Thyroid gland (tissue), 4 donors: ENCODE results near the gene SART1. TPM values are rescaled to one million over a fixed set of nuclear protein-coding genes. Genes with fewer than 3 reads are reported as not detected.
"Not testable (repeated sequence)": the region's sequence is repeated elsewhere in the genome, so short reads cannot be mapped to it uniquely, and the experiment has no call there.

Source experiments
- DNase-seq, 2 donors: peaks; one replicate each; pipeline ENCODE4 v3.0.0-alpha.2; 2019
- H3K27ac ChIP-seq, 3 donors: fragments of 200-600 bp; sonication (generic); 1 replicate in 2 of 3; 2 replicates in 1 of 3; pipeline ENCODE4 v1.5.1; 2016 to 2019; ENCODE audit warnings: mild to moderate bottlenecking in 1 of 3, moderate library complexity in 1 of 3
- H3K27me3 ChIP-seq: fragments of 200-600 bp; sonication (generic); one replicate; pipeline ENCODE4 v1.5.1; 2019
- H3K36me3 ChIP-seq, 2 donors: fragments of 200-600 bp; sonication (generic); one replicate each; pipeline ENCODE4 v1.5.1; 2016 to 2019
- H3K4me1 ChIP-seq, 2 donors: fragments of 200-600 bp; sonication (generic); one replicate each; pipeline ENCODE4 v1.5.1; 2017 to 2019
- H3K4me3 ChIP-seq, 3 donors: fragments of 200-600 bp; sonication (generic); replicated peaks in 1 of 3; 1 replicate in 2 of 3; 2 replicates in 1 of 3; pipeline ENCODE4 v1.5.1; 2016; ENCODE audit warnings: mild to moderate bottlenecking in 1 of 3
- H3K9me3 ChIP-seq: fragments of 200-600 bp; sonication (generic); one replicate; pipeline ENCODE4 v1.5.1; 2017
- CTCF ChIP-seq, 6 experiments: fragments of 200-600 bp in 3 of 6; fragments of 450-650 bp in 3 of 6; sonication (generic) in 3 of 6; IDR thresholded peaks; one replicate each; pipeline ENCODE4 v1.5.1; 2016 to 2019; ENCODE audit warnings: antibody characterized with exemption in 6 of 6, mild to moderate bottlenecking in 2 of 6, inconsistent platforms in 1 of 6, moderate library complexity in 1 of 6
- POLR2A ChIP-seq, 2 donors: fragments of 450-650 bp; IDR thresholded peaks; one replicate each; pipeline ENCODE4 v1.6.1; 2017; ENCODE audit warnings: antibody characterized with exemption in 2 of 2, mild to moderate bottlenecking in 2 of 2, moderate library complexity in 1 of 2
- WGBS, 2 donors: methylation state at CpG; one replicate each; pipeline ENCODE4 v1.1.5; 2017; 5-methylcytosine and 5-hydroxymethylcytosine counted together
- intact Hi-C: fragments of 100-400 bp; cut with DNase I; formaldehyde crosslinking; loops from one replicate; pipeline ENCODE4 v1.15.1; 2023
- total RNA-seq, 4 donors: library from RNA; depleted of rRNA; stranded (reverse); fragments of >200 nt; gene quantifications; one replicate each; pipeline ENCODE4 v1.2.3, GENCODE V29; 2016

SART1 gene
- total RNA-seq, 4 donors from 2014 or later, result 22.2 to 46.1 (median 24.2) TPM

- H3K4me3 ChIP-seq, result no peak overlapping the region
- WGBS, 2 donors, result 87 to 91% methylated on average over 2 of the region's 2 CpGs
- no peak for DNase-seq
- intact Hi-C loops, result loop anchor here (5.0 kb wide), 1 partner anchor 51 kb away; no protein-coding TSS in a partner anchor
- peaks cover 12 to 38% of the 10 kb centered on the region in 2 donors for H3K4me1 ChIP-seq
- H3K9me3 ChIP-seq, result no peaks in the 10 kb centered on the region
- peaks cover 7 to 12% of the 10 kb centered on the region in 2 donors for H3K36me3 ChIP-seq
- TF ChIP-seq CTCF (IDR thresholded peaks at IDR 0.05) (no peak), POLR2A (IDR thresholded peaks at IDR 0.05) (no peak)
- no peaks in the 10 kb centered on the region for H3K27me3 ChIP-seq
- peak overlapping the region in 2 of 3 donors; percentile 43 to 79 for H3K27ac ChIP-seq
Observed at GRCh38 chr11:66008095-66008467, 46.5 kb downstream of the SART1 start.

DNA sequence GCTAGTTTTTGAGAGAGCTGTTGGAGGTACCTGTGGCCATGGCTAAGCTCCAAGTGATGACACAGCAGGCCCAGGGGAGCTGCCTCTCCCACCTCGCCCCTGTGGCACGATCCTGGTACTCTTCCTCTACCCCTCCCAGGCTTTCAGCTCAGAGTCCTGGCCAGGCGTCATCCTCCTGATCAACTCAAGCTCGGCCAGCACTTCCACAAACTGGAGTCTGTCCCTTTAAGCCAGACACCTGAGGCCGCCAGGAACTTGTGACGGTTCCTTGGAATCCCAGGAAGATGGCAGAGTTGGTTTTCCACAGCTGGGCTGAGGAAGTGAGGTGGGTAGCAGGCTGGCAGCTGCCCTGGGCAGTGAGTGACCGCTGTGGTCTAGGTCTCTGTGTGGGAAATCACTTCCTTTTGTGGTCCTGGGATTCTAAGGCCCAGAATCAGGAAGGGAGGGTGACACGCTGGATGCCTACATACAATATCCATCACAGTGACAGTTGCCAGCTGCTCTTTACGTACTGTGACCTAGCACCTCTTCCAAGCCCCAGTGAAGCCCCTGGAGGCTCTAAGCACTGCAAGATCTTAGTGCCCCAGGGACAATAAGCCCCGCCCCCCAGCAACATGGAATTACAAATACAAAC, 47.1 kb downstream of the SART1 start:
- H3K27me3 ChIP-seq, result no peaks in the 10 kb centered on the region
- no peak for TF ChIP-seq POLR2A (IDR thresholded peaks at IDR 0.05)
- no peak for TF ChIP-seq CTCF (IDR thresholded peaks at IDR 0.05)
- 54 to 62% methylated on average over 6 to 10 of the region's 10 CpGs for WGBS, 2 donors
- H3K27ac ChIP-seq, result peak overlapping the region in 2 of 3 donors; percentile 43 to 79
- H3K4me3 ChIP-seq, result no peak overlapping the region
- peaks cover 7 to 12% of the 10 kb centered on the region in 2 donors for H3K36me3 ChIP-seq
- DNase-seq, result peak; percentile 77
- intact Hi-C loops, result loop anchor here (5.0 kb wide), 1 partner anchor 51 kb away; no protein-coding TSS in a partner anchor
- no peaks in the 10 kb centered on the region for H3K9me3 ChIP-seq
- H3K4me1 ChIP-seq, result peaks cover 12 to 38% of the 10 kb centered on the region in 2 donors

GRCh38 chr11:66010036-66010435, 48.5 kb downstream of the SART1 start:
- H3K9me3 ChIP-seq, DNase-seq, H3K27me3 ChIP-seq, H3K36me3 ChIP-seq, H3K4me3 ChIP-seq, intact Hi-C loops: not testable (repeated sequence)
- H3K27ac ChIP-seq, result peak overlapping the region in 1 of 3 donors; percentile 79
- WGBS, 2 donors, result 84 to 87% methylated on average over 4 of the region's 4 CpGs
- H3K4me1 ChIP-seq, result peaks cover 12 to 39% of the 10 kb centered on the region in 2 donors

- Histone ChIP-seq H3K27me3 (no peaks in the 10 kb centered on the region), H3K4me3 (no peak overlapping the region), H3K9me3 (no peaks in the 10 kb centered on the region), H3K27ac (peak overlapping the region; percentile 91 to 94 (median 93)), H3K36me3 (no peaks in the 10 kb centered on the region), H3K4me1 (peaks cover 12 to 39% of the 10 kb centered on the region in 2 donors)
- intact Hi-C loops, result no loop called here
- WGBS, 2 donors, result 22 to 26% methylated on average over 10 to 12 of the region's 14 CpGs
- TF ChIP-seq POLR2A (IDR thresholded peaks at IDR 0.05) (peak in 1 of 2 donors; percentile 58), CTCF (IDR thresholded peaks at IDR 0.05) (peak in 1 of 6 experiments; percentile 9)
- peak; percentile 98 for DNase-seq
Observed at GRCh38 chr11:66011239-66011784, 49.8 kb downstream of the SART1 start.

DNA sequence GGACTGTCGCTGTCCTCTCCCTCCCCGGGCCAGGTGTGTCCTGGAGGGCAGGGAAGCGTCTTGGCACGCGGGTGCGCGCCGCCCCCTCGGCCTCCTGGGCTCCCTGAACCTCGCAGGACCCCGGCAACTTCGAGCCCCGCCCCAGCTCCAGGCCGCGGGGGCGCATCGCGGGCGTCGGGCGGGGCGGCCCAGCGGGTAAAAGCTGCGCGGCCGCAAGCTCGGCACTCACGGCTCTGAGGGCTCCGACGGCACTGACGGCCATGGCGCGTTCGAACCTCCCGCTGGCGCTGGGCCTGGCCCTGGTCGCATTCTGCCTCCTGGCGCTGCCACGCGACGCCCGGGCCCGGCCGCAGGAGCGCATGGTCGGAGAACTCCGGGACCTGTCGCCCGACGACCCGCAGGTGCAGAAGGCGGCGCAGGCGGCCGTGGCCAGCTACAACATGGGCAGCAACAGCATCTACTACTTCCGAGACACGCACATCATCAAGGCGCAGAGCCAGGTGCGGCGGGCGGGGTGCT, 50.3 kb downstream of the SART1 start, which contains the start of gene CST6:
TSS of gene CST6 (plus strand) at position 224 of the 519 bp plus-strand sequence. CDS start at position 261, 37 bp downstream.
- Histone ChIP-seq H3K9me3 (no peaks in the 10 kb centered on the region), H3K4me3 (no peak within 1 kb of the TSS), H3K4me1 (peaks cover 12 to 39% of the 10 kb centered on the region in 2 donors), H3K36me3 (no peaks in the 10 kb centered on the region), H3K27me3 (no peaks in the 10 kb centered on the region), H3K27ac (peak within 1 kb of the TSS; percentile 91 to 94 (median 93))
- peak; percentile 55 to 57 for DNase-seq
- intact Hi-C loops, result no loop called here
- no peak for TF ChIP-seq CTCF (IDR thresholded peaks at IDR 0.05)
- no peak for TF ChIP-seq POLR2A (IDR thresholded peaks at IDR 0.05)
- 15 to 32% methylated on average over 10 to 16 of the region's 61 CpGs for WGBS, 2 donors
